Muscle of arm (tissue), 12 donors: ENCODE data around the gene TRIB2. TPM values are rescaled to one million over a fixed set of nuclear protein-coding genes. Genes with fewer than 3 reads are reported as not detected.

ENCODE experiments used
- DNase-seq: peaks from one replicate; pipeline ENCODE4 v3.0.0-alpha.2; 2013
- polyA plus RNA-seq, 12 donors: library from polyadenylated mRNA; unstranded; fragments of 120-200 nt; gene quantifications; one replicate each; pipeline ENCODE4 v1.2.1, GENCODE V29; 2013; ENCODE audit not compliant: insufficient read length in 12 of 12

Gene TRIB2
- polyA plus RNA-seq, 12 donors: 46.5 to 85.8 (median 53.3) TPM; not detected in 1

DNA sequence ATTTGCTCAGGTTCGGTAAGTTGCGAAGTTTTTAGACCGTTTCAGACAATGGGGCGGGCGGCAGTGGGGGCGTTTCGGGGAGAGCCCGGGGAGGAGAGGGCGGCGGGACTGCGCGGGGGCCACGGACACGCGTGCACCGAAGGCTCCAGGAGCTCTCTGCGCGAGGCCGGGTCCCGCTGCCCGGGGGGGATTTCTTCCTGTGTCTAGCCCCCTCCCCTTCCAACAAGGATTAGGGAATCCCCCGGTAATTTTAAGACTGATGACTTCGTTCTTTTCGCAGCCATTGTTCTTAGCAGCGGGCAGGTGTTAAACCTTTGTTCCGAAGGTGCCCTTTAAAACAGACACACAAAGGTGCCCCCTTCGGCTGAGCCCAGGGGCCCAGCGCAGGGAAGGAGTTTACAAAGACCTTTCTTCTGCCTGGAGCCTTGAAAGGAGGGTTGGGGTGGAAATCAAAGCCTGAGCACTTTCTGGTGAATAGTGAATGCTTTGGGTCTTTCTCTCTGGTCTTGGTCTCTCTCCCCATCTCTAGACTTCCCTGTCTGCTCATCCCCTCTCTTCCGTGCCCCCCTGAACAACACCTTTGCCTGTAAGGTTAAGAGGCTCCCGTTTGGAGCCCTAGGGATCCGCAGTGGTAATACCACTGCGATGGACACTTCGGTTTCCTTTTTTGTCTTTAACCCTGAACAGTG lies 2.1 kb downstream of the TRIB2 start:
- DNase-seq: no peak

DNA sequence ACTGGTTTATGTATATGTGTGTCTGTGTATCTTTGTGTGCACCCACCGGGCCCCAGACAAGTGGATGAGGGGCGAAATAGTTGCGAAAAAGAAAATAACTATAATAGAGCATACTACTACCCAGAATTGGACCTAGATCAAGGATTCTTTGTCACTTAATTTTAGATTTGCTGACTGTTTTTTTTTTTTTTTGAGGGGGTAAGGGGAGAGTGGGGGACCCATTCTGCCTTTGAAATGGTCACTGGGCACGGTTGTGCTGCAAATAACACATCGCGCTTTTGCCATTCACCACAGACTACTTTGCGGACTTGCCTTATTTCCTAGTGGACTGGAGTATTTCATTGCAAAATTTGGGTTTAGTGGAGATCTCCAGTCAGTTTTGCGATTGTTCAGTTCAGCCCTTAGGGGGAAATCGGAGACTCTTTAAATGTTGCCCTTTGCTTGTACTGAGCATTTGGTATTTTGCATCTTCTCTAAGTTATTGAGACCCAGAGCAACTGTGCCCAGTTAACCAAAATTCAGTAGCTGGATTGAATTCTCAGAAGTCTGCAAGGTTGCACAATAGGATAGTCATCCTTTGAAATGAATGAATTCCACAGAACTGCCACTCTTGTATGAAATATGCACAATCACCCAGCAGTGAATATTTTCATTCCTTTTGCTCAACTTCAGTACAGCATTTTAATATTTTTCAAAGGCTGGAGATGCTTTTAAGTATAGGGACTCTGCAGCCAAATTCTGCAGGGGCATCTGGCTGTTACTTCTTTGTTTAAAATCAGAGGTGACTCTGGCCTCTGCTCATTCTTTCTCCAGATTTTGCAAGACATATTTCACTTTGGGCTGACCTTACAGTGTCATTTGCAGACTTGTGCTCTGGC lies 2.9 kb downstream of the TRIB2 start:
- no peak for DNase-seq

DNA sequence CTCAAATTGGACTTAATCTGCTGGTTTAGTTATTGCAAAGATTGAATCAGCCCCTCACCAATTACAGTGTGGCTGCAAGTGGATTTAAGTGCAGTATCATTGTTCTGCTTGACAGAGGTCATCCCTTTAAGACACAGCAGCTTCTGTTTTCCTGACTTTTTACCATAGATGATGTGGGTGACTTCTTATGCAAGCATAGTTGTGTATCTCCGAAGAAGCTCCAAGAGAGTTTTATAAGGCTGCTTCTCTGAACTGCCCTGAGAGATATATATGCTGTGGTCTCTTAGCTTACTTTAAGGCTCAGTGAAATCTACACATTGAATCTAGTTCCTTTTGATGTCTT lies 3.5 kb downstream of the TRIB2 start:
- no peak for DNase-seq

DNA sequence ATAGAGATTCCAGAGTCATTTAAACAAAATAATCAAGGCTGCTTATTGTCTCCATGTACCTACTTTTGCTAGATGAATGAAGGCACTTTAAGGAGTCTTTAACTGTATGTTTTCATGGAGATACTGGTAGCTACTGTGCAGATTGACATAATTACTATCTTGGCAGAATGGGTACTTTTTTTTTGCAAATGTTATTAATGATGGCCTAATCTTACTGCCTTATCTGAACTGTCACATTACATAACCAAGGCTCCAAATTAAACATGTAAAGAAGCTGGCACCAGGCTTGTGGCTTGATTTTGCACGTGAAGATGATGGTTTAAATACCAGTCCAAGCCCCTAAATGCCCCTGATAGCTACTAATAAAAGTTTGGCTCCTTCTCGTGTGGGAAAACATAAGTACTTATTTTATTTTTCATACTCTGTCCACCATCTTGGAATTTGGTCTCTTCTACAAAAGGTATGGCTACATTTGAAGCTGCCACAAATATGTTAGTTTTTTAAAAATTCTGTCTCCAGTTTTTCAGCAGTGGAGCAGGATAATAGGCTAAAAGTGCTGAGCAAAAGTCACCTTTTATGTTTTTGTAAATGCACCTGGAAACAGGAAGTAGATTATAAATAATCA lies 4.1 kb downstream of the TRIB2 start:
- DNase-seq: no peak

DNA sequence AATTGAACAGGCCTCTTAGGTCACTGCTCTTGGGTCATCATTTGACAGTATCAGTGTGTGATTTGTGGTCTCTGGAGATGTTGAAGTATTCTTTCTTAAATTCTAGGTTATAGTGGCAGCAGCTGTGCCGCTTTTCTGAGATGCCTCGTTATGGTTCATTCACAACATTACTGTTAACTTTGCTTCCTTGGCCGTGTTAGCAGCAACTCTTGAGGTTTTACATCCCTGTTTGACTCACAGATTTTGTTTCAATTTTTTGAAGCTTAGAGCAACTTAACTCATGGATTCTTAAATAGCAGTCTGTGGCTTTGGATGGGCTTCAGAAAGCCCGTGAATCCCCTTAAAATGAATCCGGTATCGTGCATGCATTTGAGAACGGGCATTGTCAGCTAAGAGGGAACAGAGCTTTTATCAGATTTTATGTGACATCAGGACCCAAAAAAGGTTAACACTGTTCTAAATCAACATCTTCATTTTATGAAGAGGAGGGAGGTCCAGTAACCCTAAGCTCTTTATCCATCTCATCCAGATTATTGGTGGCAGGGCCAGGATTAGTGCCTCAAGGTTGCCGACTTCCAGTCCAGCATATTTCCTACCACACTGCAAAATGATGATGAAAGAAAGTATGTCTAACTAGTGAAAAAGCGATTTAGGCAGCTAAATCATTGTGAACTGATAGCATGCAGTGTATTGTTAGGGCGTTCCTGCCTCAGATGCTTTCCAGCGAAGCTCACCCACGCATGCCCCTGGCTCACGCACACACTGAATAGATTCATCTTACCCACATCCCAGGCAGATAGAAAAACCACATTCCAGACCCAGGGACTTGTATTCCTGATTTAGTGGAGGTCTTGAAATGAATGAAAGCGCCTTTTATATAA lies 5.1 kb downstream of the TRIB2 start:
- no peak for DNase-seq

DNA sequence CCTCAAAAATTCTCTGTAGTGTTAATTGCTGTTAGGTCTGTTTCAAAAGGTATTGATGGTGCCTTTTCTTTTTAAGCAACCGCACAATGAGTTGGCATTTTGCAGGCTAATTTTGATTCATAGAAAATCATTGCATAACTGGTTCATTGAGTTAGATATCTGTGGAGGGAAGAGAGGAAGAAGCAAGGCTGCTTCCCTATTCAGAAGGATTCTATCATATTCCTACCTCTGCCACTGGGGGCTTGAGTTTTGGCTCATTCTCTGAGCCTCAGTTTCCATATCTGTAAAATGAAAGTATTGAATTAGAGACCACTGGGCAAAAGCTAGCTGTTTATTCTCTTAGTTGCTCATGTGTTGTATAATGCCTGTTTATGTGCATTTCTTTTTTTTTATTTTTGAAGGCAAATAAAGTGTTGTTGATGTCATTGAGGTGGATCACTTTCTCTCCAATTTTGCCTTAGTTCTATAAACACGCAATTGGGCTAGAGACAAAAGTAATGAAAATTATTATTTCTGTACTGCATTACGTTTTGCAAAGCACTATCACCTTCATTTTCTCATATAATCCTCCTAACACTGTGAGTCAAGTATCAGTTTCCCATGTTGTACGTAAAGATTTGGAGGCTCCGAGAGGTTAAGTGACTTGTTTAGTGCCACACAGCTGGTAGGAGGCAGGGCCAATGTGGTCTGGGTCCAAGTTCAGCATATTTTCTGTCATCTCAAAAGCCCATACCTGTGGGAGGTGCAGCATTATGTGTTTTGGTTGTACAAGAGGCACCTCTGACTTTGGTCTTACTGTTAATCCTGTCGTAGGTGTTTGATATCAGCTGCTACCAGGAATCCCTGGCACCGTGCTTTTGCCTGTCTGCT lies 5.9 kb downstream of the TRIB2 start:
- no peak for DNase-seq

DNA sequence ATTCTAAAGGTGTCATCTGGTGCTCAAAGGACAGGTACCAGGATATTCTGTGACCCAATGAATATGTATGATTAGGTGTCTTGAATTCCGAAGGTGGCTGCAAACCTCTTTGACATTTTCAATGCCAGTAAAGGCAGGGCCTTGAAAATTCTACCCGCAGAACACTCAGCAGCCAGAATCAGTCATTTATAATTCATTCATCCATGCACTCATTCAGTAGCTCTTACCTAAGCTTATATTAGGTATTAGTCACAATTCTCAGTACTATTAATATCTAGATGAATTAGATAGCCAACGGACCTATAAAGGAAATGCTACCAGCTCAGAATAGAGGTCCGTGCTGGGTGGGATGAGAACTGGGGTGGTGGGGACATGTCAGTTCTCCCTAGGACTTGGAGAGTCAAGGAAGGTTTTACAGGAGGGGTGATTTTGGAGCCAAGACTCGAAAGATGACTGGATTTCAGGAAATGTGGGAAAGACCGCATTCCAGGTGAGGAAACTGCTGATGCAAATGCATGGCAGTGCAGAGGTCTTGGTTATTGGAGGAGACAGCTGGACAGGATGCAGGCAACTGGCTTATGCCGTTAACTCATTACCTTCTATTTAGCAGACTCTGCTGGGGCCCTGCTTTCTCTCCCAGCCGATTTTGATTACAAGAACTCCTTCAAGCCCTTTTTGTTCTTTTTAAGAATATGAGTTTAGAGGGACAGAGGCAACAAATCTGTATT lies 7.2 kb downstream of the TRIB2 start:
- no peak for DNase-seq

DNA sequence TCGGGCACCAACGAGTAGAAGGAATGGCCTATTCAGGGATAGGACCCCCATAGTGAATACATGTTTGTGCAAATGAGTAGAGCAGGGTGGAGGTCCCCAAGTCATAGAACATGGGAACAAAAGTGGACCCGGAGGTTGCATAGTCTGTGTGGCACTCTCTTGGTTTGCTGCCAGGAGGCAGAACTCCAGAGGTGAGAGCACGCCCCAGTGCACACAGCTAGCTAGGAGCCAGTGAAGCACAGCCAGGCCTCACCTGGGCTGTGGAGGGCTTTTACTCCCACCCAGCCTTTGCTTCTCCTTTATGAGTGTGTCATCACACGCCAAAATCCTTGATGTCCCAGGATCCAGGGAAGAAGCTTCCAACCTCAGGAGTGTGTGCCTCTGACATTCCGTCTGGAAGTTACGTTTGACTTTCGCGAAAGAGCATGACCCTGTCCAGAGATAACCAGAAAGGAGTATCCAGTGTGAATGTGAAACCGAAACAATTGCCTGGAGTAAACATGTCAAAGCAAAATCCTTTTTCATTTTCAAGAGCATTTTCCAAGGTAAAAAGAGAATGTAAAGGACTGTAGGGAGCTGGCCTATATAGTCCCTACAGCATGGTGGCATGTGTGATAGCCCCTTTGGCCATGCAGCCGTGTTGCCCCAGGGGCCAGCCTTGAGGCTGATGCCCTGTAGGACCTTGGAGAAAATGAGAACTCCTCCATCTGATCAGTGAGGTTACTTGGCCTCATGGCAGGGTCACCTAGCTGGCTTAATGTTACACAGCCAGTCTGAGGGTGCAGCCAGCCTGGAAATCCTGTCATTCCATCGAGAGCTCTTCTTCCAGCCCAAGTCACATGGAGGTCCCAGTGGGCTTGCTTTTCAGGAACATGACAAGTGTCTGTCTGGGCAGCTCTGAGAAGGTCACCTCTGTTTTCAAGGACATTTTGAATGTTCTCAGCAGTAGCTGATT lies 8.8 kb downstream of the TRIB2 start:
- no peak for DNase-seq

DNA sequence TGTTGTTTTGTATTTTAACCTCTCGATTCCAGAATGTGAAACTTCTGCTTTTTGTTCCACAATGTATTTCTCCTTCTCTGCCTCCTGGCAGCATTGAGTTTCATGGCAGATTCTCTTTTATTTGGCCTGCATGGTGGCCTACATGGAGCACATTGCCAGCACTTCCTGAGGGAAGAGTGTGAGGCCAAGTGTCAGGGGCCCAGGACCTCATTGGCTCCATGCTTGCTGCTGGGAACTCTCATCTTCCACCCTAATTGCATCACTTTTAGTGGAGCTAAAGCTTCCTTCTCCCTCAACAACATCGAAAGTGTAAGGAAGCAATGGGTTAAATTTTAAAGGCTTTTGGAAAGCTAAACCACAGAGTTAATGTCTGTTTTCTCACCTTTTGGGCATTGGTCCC lies 9.5 kb downstream of the TRIB2 start:
- DNase-seq: no peak

DNA sequence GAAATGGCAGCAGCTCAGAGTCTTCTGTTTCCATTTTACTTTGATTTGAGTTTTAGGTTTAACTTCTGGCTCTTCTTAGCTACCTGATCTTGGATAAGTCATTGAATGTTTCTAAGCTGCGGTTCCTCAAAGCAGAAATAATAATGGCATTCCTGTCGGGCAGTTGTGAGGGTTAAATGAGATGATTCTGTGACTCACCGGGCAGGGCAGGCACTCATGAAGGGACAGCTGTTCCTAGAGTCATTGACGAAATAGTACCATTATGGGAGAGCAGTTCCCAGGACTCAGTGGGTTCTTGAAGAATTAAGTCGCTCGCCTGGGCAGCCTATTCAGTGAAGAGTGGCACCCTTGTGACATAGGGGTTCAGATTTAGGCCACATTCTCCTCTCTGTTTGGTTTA lies 10.3 kb downstream of the TRIB2 start:
- no peak for DNase-seq

DNA sequence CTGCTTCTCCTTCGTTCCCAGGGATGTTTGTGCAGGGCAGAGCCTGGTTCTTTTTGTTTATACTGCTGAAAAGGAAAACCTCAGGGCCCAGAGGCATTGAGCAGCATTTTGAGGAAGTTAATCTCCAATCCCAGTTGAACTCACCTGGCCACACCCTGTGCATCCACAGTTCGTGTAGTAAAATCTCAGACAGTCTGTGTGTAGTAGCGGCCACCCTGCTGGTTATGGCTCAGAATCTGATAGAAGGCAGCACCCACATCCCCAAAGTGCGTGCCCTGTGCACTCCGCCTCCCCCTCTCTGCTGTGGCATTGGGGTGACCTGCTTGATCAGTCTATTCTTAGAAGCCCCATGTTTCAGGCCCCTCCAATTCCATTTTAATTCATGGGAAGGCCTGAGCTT lies 10.9 kb downstream of the TRIB2 start:
- no peak for DNase-seq

DNA sequence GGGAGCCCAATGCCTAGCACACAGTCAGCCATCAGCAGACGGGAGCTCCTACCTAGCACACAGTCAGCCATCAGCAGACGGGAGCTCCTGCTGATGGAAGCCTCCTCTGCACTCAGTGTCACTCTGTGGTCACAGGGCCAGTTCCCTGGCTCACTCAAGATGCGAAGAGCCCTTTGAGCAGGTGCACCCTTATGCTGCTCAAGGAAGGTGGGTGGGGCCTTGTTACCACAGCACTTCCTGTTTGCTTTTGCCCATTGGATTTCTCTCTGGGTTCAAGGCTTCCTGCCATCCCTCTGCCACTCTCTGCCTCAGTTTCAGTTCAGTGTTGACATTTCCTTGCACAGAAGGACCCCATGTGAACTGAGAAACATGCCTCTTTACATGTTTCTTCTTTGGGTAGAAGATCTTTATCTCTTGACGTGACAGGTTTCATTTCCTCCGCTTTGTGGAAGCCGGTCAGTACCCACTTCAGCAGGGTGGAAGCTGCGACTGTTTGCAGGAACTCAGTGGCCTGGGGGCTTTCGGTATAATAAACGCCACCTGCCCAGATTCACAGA lies 11.6 kb downstream of the TRIB2 start:
- DNase-seq: no peak

DNA sequence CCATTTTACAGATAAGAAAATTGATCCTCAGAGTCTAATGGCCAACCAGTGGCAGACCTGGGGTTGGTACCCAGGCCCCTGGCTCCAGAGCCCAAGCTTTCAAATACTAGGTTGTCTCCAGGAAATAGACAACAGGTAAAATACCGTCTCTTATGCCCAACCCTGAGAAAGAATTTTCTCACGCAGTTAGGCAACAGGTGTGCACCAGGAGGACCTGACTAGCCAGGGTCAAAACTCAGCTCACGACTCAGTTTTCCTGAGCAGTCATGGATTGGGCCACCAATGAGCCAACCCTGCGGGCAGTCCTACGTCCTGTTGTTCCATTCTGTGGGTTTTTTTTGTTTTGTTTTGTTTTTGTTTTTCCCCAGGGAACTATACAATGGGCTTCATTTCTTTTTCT lies 13.5 kb downstream of the TRIB2 start:
- DNase-seq: no peak

DNA sequence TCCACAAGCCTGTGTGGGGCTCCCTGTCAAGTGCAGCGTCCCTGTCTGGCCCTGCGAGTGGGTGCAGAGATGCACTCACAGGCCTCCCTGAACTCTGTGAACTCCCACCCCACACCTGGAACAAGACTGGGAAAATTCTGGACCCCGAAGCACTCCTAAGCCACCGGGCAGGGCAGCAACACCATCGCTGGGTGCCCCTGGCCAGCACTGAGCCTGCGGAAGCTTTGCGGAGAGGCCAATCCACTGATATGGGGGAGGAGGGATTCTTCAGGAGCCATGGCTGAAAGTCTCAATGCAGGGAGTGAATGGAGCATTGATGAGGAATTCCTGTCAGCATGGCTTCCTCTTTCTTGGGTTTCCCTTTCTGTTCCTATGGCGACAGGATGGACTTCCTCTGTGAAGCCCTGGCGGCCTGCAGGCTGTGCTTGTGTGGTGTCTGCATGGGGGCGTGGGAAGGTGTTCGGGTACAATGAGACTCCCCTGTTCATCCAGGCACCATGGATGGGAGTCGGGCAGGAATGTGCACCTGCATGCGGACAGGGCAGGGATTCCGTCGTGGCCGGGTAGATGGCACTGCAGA lies 15.1 kb downstream of the TRIB2 start:
- DNase-seq: no peak

DNA sequence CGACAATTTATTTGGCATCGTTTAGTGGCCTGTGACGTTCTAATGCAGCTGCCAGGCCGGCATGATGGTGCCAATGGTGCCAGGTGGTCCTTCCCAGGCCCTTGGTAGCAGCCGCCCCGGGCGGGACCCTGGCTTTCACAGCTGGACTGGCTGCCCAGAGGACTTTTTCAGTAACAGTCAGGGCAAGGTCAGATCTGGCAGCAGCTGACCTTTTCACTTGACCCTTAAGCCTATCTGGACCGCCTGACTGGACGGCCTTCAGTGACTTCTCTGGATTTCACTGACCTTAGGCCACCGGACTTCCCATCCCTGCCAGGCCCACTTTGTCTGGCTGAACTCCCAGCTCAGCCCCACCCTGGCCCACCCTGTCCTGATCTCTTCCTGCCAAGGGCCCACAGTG lies 15.9 kb downstream of the TRIB2 start:
- DNase-seq: no peak

DNA sequence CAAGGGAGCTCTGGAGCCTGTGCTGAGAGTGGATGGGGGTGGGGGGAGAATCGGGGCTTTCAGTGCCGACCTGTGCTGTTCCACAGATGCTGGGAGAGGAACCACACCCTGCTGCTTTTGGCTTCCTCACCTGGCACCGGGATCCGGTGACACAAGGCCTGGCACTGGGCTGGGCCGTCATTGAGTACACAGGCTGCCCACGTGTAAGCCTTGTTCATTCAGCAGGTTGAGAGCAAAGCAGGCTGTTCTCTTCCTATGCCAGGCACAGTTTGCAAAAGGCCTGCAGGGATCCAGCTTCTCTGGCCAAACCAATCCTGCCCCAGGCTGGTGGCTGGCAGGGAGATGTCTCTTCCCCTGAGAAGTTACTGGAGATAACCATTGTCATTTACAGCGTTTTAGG lies 17.1 kb downstream of the TRIB2 start:
- no peak for DNase-seq

DNA sequence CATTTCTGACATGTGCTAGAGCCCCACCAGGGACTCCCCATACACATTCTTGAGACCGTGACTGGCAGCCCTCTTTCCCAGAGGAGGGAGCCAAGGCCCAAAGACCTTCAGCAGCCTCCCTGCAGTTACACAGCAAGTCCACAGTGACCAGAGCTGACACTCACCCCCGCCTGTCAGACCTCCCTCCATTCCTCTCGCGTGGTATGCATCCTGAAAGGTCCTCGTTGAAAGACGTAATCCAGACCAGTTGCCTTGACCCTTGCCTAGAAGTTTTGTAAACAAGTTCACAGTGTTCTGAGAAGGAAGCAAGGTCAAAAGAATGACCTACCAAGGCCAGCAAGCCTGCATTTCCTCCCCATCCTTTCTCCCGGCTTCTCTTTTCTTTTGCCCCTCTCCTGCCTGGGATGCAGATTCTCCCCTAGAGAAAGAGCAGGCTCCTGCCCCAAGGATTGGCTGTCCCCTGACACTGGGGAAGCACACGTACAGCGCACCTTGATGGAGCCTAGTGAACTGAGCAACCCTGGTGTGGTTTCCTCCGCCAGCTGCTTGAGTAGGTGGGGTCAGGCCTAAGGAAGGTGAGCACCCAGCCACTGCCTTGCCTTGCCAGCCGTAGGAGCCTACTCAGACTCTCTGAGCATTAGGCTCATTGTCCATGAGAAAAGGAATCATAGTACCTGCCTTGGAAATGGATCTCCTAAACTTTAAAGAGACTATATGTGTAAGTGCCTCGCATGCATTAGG lies 18.3 kb downstream of the TRIB2 start:
- no peak for DNase-seq

DNA sequence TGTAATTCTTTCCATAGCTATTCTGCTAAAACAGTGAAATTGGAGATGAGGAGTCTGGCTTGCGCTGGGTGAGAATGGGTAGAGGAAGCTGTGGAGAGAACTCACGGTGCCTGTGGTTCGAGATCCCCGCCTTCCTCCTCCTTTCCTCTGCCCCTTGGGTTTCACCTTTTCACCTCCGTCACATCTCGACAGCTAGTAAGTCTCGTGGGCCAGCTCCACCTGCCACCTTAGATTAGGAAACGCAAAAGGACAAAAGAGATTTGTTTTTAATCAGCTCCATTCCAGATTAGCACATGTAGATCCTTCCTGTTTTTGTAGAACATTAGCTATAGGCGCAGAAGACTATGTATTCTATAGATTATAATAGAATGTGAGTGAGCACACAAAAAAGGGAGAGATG lies 20.6 kb downstream of the TRIB2 start:
- DNase-seq: no peak
